ENCODE results near the gene TMEM138.
"Not testable (repeated sequence)": the region's sequence is repeated elsewhere in the genome, so short reads cannot be mapped to it uniquely, and the experiment has no call there.

The TMEM138 gene

DNA sequence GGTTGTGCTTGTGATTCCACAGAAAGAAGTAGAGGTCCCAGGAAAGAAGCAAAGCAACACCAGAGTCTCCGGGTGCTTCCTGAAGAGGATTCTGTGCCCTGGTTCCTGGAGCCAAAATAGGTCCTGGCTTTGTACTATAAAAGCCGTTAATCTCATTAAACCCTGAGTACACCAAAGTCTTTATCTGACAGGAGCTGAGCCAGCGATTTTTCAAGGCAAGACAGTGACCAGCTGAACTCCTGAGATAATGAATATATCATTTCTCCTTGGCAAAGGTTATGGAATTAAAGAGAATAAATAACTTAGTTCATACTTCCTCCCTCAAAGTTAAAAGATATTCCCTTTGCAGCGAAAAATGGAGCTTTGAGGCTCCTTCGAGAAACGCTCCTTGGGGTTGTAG is 5.2 kb downstream of the TMEM138 start:
- no peak for DNase-seq

DNA sequence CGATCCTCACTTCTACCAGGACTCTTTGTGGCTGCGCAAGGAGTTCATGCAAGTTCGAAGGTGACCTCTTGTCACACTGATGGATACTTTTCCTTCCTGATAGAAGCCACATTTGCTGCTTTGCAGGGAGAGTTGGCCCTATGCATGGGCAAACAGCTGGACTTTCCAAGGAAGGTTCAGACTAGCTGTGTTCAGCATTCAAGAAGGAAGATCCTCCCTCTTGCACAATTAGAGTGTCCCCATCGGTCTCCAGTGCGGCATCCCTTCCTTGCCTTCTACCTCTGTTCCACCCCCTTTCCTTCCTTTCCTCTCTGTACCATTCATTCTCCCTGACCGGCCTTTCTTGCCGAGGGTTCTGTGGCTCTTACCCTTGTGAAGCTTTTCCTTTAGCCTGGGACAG is 6.5 kb downstream of the TMEM138 start:
- no peak for DNase-seq

DNA sequence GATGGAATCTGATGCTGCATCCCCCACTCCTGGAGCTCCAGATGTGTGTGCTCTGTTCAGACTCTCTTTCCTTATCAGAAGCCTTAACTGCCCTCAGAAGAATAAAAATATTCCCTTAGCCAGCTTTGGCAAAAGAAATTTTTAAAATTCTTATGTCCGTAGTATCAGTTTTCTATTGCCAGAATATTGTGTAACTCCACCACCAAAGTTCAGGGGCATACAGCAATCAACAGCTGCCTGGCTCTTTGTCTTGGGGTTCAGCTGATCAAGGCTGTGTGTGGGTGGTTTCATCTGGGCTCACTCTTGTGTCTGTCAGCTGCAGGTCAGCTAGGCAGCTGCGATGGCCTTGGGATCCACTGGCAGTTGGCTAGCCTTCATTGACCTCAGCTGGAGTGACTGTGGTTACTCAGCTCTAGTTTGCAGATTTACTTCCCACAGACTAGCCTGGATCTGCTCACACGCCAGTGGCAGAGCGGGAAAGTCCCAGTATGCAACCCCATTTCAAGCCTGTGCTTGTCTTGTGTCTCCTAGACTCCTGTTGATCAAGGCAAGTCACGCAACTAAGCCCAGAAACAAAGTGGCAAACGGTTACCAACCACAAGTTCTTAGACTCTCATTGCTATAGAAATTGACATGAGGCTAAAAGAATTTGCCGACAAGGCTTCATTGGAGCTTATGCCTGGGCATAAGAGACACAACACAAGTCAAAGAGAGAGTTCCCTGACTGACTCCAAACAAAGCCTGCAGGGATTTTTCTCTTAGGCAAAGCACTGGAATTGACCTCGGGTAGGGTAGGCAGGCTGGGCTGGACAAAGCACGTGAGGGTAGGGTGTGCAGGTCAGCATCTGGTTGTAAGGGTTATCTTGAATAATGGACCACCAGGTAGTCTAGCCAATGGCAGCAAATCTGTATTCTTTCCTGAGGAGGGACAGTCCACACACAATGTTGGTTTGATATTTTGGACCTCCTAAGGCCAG is 7.5 kb downstream of the TMEM138 start:
- no peak for DNase-seq

DNA sequence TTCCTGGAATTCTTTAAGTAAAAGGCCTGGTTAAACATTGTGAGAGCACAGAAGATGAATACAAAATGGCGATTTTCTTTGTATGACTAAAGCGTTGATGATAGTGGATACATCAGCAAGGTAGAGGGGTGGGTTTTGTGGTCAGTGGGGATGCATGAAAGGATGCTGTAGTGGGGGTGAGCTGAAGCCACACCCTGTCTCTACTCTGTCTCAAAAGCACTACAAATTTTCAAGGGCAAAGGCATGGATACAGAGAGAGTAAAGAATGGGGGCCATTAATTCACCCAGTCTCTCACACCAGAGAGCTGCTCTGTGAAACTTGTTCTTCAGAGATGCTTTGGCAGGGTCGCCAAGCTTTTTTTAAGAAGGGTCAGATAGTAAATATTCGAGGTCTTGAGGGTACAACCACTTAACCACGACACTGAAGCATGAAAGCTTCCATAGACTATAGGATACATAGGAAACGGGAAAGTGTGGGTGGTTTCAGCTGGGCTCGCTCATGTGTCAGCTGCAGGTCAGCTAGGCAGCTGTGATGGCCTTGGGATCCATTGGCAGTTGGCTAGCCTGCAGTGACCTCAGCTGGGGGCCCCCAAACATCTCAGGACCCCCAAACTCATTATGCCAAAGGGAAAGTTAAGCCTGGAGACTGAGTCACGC is 8.3 kb downstream of the TMEM138 start:
- no peak for DNase-seq

DNA sequence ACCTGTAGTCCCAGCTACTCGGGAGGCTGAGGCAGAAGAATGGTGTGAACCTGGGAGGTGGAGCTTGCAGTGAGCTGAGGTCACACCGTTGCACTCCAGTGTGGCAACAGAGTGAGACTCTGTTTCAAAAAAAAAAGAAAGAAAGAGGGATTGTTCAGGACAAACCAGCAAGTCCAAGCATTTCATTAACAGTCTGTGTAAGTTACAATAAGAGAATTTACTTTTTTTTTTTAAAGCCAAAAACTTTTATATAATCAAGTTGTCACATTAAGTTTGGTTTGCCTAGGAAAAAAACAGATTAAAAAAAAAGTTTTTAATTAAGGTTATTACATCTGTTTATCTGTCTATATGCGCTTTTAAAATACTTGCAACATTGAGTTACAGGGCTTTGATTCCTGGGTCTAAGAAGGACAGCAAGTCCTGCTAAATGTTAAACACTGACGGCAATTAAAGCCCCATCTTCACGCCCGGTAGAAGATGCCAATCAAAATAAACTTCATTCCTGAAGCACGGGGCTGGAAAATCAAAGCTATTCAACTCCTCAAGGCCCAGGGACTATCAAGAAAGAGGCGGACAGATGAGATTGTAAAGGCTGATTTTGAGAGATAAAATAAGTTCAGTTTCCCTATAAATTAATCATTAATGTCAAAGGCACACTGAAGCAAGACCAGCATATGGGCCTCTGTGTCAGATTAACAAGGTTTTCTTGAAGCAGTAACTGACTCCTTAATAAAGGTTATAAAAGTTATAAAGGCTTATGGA is 10.7 kb downstream of the TMEM138 start:
- no peak for DNase-seq

DNA sequence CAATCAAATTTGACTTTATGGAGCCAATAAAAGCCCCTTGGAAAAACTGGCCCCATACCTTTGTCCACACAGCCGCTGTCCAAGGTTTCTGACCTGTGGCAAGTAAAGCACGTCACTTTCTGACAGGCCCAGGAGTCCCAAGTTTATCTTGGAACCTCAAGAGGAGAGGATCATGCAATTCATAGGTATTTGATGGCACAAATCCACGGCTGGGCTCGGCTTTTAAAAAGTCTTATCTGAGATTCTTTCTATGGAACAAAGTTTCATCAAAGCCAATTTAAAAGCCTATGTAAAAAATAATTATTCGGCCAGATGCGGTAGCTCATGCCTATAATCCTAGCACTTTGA is 13.6 kb downstream of the TMEM138 start:
- DNase-seq: no peak

DNA sequence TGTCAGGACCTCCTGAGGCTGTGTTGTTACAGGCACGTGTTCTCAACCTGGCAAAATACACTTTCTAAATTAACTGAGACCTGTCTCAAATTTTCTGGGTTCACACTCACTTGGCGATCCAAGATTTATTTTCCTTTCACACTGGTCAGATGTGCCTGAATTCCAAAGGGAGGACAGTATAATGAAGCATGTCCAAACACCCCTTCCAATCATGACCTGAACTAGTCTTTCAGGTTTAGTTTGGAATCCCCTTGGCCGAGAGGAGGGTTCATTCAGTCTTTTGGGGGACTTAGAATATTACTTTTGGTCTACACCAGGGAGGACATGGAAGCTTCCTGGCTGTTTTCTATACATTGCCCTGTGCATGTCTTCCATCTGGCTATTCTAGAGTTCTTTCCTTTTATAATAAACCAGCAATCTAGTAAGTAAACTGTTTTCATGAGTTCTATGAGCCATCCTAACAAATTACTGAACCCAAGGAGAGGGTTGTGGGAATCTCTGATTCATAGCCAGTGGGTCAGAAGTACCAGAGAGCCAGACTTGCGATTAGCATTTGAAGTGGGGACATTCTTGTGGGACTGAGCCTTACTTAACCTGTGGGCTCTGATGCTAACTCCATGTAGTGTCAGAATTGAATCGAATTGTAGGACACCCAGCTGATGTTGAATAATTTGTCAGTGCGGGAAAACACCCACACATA is 15.4 kb downstream of the TMEM138 start:
- DNase-seq: no peak

DNA sequence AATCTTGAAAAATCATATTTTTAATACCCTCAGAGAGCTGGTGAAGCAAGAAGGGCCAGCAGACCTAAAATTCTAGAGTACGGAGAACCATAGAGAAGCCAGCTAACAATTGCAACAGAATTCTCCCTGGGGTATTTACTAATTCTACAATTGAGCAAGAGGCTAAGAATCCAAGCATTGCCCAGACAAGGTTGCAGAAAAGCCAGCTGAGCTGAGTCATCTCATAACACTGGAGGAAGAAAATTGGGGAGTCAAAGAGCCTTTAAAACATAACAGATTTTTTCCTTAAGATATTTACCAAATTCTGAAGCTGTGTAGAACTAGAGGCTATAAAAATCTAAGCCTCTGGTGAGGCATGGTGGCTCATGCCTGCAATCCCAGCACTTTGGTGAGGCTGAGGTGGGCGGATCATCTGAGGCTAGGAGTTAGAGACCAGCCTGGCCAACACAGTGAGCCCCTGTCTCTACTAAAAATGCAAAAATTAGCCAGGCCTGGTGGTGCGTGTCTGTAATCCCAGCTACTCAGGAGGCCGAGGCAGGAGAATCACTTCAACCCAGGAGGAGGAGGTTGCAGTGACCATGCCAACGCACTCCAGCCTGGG is 16.6 kb downstream of the TMEM138 start:
- DNase-seq: no peak

DNA sequence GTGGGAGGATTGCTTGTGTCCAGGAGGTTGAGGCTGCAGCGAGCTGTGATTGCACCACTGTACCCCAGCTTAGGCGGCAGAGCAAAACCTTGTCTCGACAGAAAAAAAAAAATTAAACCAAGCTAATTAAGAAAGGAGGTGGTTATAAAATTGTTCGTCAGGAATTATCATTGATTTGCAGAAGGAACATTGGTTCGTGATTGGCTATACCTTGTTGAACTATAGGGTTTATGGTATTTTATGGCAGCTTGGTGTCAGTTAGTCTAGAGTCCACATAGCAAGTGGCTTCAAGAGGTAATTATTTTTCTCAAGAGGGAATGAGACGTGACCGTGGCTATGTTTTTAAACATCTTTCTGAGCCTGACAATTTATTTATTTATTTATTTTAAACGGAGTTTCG is 18.7 kb downstream of the TMEM138 start:
- DNase-seq: no peak

DNA sequence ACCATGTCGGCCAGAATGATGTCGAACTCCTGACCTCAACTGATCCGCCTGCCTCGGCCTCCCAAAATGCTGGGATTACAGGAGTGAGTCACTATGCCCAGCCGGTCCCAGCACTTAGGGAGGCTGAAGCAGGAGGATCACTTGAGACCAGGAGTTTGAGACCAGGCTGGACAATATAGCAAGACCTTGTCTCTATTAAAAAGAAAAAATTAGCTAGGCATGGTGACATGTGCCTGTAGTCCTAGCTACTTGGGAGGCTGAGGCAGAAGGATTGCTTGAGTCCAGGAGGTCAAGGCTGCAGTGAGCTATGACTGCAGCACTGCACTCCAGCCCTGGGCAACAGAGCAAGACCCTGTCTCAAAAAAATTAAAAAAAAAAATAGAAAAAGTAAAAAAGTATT is 21.7 kb downstream of the TMEM138 start:
- DNase-seq: not testable (repeated sequence)

DNA sequence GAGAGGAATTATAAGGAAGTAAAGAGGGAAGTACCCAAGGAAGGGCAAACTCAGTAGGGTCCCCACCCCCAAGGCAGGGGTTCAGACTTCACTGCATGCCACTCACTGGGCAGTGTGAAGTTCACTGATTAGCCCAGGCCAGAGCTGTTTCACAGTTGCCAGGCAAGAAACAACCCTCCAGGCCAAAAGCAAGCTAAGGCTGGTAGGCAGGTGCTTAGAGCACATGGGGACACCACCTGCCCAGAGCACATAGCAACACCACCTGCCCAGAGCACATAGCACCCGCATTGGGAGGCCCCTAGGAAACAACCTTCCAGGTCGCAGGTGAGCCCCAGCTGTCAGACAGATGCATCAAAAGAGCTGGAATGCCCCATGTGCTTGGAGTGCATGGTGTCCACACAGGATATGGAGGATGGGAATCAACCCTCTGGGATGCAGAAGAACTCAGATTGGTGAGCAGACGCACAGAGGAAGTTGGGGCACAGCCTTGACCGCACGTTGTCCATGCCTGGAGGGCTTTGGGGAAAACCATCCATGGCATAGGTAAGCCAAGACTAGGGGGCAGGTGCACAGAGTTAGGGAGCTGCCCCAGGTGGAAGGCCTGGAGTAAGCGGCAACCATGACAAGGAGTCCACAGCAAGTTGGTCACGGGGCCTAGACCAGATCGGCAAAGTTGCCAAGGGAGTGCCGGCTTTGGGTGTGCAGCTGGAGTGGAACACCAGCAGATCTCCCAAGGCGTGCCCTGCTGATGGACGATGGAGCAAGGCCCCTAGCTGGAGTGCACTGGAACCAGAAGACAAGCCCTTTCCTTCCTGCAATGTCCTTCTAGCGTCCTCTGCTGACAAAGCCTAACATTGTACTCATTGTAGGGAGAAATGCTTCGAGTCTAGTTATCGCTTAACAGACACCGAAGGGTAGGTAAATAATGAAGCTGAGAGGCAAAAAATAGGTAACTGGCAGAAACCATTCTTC is 22.4 kb downstream of the TMEM138 start:
- no peak for DNase-seq

DNA sequence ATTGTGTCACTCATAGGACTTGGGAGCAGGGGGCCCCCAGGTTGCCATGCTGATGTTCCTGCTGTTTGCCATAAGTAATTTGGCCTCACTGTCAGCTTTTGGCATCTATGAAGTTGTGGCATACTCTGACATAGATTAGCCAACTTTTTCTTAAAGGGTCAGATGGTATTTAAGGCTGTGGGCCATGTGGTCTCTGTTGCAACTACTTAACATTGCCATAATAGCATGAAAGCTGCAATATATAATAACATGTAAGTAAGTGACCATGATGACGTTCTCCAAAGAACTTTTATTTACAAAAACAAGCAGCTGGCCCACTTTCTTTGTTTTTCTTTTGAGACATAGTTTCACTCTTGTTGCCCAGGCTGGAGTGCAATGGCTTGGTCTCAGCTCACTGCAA is 28.0 kb downstream of the TMEM138 start:
- no peak for DNase-seq

DNA sequence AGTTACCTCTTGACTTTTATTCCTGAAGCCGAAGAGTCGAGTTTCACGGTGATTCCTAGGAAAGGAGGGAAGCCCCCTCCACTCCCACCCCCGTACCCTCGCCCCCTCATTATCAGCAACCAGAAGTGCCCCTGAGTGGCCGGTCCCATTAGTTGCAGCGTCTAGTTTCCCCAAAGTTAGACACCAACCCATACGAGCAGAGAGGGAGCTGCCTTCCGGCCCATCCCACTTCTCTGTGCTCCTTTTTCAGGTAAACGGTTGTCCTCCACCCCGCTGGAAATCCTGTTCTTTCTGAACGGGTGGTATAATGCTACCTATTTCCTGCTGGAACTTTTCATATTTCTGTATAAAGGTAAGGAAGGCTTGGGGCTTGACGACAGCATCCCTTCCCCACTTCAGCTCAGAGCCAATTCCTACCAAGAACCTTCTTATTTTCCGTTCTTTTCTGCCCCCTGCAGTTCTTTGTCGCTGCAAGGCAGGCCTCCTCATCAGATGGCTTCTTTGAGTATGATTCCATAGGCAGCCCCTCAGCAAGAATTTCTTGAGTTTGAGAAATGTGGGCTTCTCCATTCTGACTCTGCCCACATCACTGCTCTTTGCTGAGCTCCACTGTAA is 30.9 kb downstream of the TMEM138 start:
- DNase-seq: no peak

DNA sequence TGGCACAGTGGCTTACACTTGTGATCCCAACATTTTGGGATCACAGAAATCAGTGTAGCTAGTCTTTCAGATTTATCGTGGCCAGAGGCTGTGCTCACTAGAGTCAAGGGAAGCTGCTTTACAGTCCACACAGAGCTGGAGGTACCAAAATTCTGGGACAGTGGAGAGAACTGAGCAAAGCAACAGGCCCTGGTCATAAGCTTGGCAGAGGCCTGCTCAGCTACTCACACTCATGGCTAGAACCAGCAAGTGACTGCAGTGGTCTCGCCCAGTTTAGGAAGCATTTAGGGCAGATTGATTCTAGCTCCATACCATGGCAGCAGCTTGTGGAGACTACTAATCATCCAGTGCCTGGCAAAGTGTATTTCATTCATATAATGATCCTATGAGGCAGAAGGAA is 39.0 kb downstream of the TMEM138 start:
- no peak for DNase-seq

DNA sequence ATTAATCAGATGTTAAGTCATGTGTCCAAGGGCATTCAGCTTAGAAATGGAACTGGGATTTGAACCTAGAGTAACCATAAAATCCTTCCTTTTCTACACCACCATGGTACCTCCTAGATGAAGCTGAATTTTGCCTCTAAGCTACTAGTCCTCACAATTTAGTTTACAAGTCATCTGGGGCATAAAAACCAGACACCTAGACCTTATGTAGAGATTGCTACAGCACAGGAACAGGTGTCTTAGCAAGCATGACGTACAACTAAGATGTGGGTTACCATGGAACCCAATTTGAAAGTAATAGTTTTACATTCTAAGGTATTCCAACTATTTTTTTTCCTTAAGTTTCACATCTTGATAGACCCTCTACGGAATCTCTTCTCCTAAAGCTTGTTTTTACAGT is 39.4 kb downstream of the TMEM138 start:
- no peak for DNase-seq

DNA sequence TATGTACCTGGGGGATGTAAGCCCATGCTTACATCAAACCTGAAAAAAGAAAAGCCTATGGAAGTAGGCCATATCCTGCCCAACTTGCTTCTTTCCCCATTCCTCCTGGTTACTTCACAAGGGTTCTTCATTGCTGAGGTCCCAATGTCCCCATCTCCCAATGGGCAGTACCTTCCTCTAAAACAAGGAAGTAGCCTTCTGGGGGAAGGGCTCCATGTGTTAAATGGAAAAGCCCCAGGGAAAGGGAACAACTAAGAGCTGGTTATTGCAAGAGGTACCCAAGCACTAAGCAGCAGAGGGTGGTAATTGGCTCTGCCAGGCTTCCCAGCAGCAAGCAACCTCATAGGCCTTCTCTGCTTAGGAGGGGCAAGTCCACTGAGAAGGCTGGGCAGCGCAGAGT is 41.5 kb downstream of the TMEM138 start:
- no peak for DNase-seq

DNA sequence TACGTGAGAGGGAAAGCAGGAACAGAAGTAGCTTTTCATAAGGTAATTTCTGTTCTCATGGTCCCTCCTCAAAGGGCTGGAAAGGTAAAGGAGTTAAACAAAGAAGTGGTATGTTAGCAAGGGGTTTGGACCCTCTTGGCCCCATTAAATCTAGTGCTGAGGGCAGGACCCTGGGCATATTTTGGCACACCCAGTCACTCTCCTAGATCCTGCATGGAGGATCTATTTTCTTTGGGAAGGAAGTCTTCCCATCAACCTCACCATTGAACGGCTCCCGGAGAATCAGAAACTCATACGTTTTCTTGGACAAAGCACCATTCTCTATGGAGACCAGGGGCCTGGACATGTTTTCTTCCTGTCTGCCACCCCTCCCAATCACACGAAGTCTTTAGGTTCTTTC is 41.9 kb downstream of the TMEM138 start:
- no peak for DNase-seq

DNA sequence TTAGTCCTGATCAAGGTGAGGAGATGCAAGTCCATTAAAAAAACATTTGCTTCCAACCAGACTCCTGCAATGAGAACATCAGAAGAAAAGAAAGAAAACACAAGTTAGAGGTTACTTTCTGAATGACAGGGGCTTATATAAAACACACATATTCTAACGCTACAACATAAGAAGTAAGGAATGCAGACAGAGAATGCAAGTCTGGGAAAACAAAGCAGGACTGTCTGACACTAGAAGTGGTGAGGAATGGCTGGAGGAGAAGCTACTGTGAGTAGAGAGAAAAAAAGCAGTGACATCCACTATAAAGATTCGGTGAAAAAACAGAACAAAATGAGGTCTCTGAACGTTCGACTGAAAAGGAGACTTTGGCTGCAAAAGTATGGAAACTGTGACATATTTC is 42.5 kb downstream of the TMEM138 start:
- DNase-seq: no peak

DNA sequence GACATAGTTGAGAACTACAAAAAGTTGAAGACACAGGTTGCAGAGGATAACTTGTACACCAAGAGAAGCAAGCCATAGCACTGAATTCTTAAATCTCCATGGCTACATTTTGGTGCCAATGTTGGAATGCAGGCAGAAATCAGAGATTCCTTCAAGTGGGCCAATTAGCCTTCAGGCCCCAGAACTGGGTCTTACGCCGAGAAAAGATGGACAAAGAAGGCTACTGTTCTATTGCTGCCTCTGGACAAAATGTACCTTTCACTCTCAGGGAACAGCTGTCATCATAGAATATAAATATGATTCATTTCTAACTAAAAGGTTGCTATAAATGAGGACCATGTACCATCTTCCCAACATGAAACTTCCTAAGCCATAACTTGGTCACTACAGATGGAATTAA is 43.9 kb downstream of the TMEM138 start:
- peak in 1 of 2 donors; percentile 56 for DNase-seq

DNA sequence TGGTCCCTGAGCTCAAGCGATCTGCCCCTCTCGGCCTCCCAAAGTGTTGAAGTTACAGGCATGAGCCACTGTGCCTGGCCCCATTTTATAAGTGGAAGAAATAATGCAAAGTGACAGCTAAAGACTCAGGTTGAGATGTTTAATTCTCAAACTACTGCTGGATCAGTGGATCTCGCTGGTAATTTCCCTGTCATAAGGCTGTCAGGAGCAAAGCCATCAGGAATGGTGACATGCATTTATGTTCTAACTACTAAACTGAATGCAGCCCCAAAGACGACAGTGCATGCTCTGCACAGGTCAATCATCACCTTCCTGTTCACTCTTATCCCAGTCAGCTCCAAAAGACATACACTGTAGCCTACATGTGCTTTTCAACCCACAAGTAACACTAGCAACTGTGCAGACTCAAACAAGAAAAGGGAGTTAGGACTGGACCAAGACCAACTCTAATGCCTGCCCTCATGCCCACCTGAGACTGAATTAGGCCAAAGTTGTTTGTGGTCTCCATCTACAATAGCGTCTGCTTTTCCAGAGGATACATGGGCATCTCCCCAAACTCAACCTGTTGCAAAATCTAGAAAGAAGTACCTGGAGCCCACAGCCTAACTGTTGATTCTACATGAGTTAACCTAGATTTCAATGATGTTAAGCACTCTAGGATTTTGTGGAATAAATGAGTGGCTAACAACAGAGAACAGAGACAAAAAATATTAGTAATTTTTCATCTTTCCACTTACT is 45.0 kb downstream of the TMEM138 start:
- DNase-seq: no peak
